ENCODE results near the gene HNRNPA2B1. TPM values are rescaled to one million over a fixed set of nuclear protein-coding genes. Genes with fewer than 3 reads are reported as not detected.
"Not testable (repeated sequence)": the region's sequence is repeated elsewhere in the genome, so short reads cannot be mapped to it uniquely, and the experiment has no call there.

The HNRNPA2B1 gene
- total RNA-seq, 1 experiment from 2014 or later, result 328 TPM

GRCh38 chr7:26166684-26167266 lies 33.8 kb downstream of the HNRNPA2B1 start:
- DNase-seq (ENCODE audit: low read depth), result no peak

- DNase-seq (ENCODE audit: low read depth), result no peak
These were observed 34.4 kb downstream of the HNRNPA2B1 start for GRCh38 chr7:26165950-26166683.

DNA sequence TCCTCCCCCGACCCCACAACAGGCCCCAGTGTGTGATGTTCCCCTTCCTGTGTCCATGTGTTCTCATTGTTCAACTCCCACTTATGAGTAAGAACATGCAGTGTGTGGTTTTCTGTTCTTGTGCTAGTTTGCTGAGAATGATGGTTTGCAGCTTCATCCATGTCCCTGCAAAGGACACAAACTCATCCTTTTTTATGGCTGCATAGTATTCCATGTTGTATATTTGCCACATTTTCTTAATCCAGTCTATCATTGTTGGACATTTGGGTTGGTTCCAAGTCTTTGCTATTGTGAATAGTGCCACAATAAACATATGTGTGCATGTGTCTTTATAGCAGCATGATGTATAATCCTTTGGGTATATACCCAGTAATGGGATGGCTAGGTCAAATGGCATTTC lies 36.7 kb downstream of the HNRNPA2B1 start:
- not testable (repeated sequence) for DNase-seq (ENCODE audit: low read depth)

DNA sequence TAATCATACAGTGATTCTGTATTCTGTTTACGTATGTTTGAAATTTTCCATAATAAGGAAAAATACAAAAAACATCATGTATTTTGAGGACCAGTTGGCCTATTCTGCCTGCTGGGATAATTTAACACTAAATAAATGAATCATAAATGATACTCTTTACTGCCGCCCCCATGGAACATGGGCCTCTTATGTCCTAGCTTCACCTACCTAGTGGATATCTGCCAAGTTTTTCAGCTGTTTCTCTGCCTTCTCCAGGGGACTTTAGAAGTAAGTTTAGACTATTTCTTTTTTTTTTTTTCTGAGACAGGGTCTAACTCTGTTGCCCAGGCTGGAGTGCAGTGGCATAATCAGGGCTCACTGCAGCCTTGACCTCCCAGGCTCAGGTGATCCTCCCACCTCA lies 38.1 kb downstream of the HNRNPA2B1 start:
- no peak for DNase-seq (ENCODE audit: low read depth)

- no peak for DNase-seq (ENCODE audit: low read depth)
These were observed 39.6 kb downstream of the HNRNPA2B1 start for GRCh38 chr7:26160896-26161295.

- DNase-seq (ENCODE audit: low read depth), result peak; percentile 59
These were observed 41.3 kb downstream of the HNRNPA2B1 start for GRCh38 chr7:26159243-26159642.

GRCh38 chr7:26157520-26158105 lies 42.9 kb downstream of the HNRNPA2B1 start:
- DNase-seq (ENCODE audit: low read depth), result no peak

- DNase-seq (ENCODE audit: low read depth), result peak; percentile 95
These were observed 43.8 kb downstream of the HNRNPA2B1 start for GRCh38 chr7:26156451-26157420.

GRCh38 chr7:26155531-26156375 lies 44.8 kb downstream of the HNRNPA2B1 start:
- DNase-seq (ENCODE audit: low read depth), result peak; percentile 90

- DNase-seq (ENCODE audit: low read depth), result peak; percentile 67
These were observed 46.4 kb downstream of the HNRNPA2B1 start for GRCh38 chr7:26153823-26154783.

GRCh38 chr7:26153241-26153822 lies 47.2 kb downstream of the HNRNPA2B1 start:
- DNase-seq (ENCODE audit: low read depth), result peak; percentile 33

- not testable (repeated sequence) for DNase-seq (ENCODE audit: low read depth)
These were observed 47.7 kb downstream of the HNRNPA2B1 start for GRCh38 chr7:26152782-26153240.

GRCh38 chr7:26151953-26152781 lies 48.4 kb downstream of the HNRNPA2B1 start, which contains the start of gene NFE2L3:
NFE2L3 (plus strand) TSS chr7:26152198; CDS start chr7:26152499, 301 bp downstream.
- DNase-seq (ENCODE audit: low read depth), result peak; percentile 81

DNA sequence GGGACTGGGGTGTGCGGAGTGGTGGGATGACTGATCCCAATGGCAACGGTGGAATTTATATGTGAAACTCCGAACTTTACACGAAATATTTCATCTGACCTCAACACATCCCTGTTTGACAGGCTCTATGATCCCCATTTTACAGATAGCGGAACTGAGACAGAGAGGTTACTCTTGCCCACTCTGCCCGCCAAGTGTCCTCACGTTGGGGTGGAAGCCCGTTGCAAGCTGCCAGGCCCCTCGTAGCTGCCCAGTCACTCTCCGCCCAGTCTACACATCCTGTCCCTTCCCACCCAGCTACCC lies 48.9 kb downstream of the HNRNPA2B1 start:
- DNase-seq (ENCODE audit: low read depth), result no peak

DNA sequence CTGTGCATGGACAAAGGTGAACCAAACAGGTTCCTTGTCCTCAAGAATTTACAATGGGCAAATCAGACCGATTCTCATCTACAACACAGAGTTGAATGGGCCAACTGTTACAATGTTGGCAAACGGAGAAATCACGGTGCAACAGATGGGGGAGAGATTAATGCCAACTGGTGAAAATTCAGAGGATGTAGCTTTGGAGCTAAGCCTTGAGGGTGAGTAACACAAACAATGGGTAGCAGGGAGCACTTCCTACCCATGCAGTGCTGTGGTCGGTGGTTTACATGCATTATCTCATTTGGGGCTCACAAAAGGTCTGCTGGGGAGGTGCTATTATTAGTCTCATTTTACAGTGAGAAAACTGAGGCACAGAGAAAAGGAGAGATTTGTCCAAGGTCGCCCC lies 49.5 kb downstream of the HNRNPA2B1 start:
- peak; percentile 58 for DNase-seq (ENCODE audit: low read depth)

- no peak for DNase-seq (ENCODE audit: low read depth)
These were observed 51.1 kb downstream of the HNRNPA2B1 start for GRCh38 chr7:26149391-26149977.

DNA sequence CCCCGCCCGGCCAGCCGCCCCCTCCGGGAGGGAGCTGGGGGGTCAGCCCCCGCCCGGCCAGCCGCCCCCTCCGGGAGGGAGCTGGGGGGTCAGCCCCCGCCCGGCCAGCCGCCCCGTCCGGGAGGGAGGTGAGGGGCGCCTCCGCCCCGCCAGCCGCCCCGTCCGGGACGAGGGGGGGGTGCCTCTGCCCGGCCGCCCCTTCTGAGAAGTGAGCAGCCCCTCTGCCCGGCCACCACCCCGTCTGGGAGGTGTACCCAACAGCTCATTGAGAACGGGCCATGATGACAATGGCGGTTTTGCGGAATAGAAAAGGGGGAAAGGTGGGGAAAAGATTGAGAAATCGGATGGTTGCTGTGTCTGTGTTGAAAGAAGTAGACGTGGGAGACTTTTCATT lies 52.2 kb downstream of the HNRNPA2B1 start:
- DNase-seq (ENCODE audit: low read depth), result not testable (repeated sequence)
